ENCODE data around the gene DMBX1.

The DMBX1 gene

DNA sequence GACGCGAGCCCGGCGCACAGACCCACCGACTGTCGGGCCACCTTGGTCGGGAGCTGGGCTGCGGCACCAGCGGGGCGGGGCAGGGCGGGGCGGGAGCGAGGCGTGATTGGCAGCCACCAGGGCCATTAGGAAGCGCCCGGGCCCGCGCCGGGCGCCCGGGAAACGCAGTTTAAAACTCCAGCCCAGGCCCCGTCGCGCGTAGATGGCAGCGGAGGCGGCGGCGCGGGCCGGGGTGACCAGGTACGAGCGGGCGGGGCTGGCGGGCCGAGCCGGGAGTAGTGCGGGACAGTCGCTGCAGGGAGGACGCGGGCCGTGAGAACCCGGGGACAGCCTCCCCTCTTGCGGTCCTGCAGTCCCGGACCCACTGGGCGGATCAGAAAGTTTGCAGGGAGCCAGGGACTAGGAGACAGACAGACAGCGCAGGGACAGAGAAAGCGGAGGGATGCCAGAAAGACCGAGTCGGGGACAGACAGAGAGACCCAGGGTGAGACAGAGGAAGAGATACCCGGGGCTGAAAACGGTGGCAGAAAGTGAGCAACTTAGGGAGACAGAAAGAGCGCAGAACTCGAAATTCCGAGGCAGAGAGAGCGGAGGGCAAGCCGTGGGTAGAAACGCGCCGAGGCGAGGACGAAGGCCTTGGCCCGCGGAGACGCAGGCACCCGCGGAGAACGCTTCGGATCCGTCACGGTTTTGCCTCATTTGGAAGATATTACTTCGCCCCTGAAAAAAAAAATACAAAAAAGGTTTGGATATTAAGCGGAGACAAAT lies at the start of gene DMBX1:
DMBX1 (plus strand) TSS at position 199 of the 768 bp plus-strand sequence. CDS start 17,175 bp downstream, outside the sequence.
- DNase-seq = peak; percentile 64

- DNase-seq = no peak
Observed at GRCh38 chr1:46440478-46440877, 49.2 kb upstream of the DMBX1 start.

GRCh38 chr1:46442317-46443161 lies 47.1 kb upstream of the DMBX1 start:
- peak; percentile 83 for DNase-seq

GRCh38 chr1:46444466-46444865 lies 45.2 kb upstream of the DMBX1 start:
- no peak for DNase-seq

DNA sequence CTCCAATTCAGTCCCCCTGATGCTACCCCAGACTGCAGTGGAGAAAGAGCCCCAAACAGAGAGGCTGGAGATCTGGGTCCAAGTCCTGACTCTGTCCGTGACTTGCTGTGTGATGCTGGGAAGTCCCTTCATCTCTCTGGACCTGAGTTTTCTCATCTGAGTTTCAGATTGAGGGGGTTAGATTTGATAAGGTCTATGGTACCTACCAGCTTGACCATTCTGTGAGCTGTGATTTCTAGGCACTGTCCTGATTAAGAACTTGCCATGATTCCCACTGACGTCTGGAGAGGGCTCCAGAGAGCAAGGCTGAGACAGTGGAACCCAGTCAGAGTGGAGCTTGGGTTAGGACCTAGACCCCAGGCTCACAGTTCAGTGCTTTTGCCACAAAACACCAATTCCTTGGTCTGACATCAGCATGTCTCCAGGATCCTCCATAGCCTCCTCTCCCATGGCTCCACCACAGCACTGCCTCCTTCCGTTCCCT lies 43.8 kb upstream of the DMBX1 start:
- DNase-seq = no peak

DNA sequence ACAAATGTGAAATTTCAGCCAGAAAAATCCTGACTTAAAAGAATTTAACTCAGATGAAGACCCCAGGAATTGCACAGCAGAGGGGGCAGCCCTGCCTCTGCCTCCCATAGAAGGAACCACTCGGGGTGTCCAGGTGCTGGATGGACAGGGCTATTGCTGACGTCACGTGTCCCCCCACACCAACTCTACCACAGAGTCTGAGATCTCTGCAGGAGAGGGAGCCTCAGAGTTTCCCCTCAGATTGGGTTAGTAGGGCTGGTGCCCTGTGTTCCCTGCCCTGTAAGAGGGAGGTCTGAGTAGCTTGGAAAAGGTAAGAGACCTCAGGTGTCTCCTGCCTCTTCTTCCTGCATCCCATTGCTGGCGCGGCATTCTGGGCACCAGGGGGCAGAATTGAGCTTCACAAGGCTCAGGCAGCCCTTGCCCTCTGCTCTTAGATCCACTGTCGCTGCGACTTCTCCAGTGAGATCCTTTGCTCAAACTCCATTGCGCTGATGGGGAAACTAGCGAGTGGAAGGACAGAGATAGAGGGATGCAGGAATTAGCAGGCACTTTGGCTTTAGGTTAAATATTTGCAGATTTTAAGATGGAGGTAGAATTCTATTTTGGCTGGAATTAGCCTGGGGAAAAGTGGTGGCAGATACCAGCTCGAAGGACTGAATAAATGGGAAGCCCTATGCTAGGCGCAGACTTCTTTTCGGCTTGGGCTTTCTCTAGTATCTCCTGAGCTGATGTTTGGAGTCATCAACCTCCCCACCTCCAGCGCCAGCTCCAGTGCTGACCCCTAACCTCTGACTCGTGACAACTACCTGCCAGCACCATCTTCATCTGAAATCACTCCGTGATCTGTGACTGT lies 42.8 kb upstream of the DMBX1 start:
- peak; percentile 89 for DNase-seq

DNA sequence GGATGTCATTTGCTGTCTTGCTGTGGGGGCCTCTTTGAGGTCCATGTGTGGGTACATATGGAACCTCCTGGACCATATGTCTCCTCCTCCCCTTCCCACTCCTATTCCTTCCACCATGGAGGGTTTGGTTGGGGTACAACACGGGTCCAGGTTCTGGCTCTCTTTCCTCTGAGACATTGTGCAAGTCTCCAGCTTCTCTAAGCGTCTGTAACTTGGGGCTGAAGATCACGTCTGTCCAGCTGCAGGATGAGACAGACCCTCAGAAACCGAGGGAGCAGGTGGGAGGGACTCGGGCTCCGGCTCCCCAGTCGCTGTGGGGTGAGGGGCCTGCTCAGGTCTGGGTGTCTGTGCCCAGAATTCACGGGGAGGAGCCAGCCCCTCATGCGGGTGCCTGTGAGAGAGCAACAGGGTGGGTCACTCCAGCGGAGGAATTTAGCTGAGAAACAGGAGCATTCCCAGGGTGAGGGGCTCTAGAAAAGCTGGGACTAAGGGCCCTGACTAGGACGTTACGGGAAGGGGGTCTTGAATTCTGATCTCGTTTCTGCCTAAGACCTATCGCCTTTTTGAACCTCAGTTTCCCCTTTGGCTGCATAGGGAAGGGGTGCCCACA lies 42.0 kb upstream of the DMBX1 start:
- DNase-seq = no peak

DNA sequence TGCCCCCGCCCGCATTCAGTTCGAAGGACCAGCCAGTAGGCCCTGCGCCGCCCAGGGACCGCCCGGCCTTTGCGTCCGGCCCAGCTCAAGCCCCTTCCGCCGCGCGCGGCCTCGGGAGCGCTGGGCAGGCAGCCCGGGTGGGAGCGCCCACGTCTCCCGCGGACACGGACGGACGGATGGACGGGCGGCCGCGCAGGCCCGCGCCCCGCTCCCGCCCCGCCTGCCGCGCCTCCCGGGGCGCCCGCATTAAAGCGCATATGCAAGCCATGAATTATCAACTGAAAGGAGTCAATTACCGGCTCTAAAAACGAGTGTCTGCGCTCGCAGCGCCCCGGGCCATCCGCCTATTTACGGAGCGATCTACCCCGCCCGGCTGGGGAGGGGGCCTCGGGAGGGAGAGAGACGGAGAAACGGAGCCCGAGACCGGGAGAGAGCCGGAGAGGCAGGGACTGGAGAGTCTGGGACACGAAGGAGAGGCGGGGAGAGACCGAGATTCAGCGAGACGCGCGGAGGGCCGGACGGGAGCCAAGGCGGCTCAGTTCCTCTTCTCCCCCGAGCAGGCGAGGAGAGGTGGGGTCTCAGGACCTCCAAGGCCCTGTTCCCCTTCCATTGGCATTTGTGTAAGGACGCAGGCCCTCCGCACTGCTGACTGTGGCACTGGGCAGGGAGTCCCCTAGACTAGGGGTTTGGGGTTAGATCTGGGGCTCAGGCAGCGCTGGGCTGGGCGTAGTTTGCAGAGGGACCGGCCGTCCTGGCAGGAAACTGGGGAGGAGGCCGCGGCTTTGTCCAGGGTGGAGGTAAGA lies 41.3 kb upstream of the DMBX1 start:
- no peak for DNase-seq

DNA sequence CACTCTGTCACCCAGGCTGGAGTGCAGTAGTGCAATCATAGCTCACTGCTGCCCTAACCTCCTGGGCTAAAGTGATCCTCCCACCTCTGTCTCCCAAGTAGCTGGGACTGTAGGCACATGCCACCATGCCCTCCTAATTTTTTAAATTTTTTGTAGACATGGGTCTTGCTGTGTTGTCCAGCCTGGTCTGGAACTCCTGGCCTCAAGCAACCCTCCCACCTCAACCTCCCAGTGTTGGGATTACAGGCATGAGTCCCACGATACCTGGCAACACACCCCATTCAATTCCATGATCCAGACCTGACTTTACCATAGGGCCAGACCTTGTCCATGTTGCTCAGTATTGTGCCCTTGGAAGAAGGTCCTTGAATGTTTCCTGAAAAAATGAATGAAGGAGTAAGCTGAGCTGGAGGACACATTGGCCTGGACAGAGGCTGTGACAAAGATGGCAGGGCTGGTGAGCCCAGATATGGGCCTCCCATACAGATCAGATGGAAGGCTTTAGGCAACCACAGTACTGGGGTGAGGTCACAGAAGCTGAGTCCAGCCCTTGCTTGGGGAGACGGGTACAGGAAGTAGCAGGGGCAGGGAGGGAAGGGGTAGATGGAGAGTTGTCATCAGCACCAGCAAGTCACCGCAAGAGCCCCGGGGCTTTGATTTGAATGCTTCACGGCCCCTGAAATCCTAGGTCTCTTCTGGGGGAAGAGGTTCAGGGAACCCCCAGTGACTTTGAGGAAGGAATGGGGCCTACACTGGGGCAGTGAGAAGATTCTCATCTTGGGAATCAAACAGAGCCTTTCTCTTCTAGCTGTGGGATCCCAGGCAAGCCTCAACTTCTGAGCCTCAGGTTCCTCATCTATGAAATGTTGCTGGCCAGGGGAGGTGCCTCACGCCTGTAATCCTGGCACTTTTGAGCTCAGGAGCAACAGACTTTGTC lies 40.1 kb upstream of the DMBX1 start:
- DNase-seq = no peak

GRCh38 chr1:46450160-46450517 lies 39.5 kb upstream of the DMBX1 start:
- no peak for DNase-seq

GRCh38 chr1:46451948-46452930 lies 37.4 kb upstream of the DMBX1 start:
- DNase-seq = no peak

GRCh38 chr1:46452931-46453325 lies 36.7 kb upstream of the DMBX1 start:
- DNase-seq = no peak

- no peak for DNase-seq
Observed at GRCh38 chr1:46453449-46453848, 36.2 kb upstream of the DMBX1 start.

DNA sequence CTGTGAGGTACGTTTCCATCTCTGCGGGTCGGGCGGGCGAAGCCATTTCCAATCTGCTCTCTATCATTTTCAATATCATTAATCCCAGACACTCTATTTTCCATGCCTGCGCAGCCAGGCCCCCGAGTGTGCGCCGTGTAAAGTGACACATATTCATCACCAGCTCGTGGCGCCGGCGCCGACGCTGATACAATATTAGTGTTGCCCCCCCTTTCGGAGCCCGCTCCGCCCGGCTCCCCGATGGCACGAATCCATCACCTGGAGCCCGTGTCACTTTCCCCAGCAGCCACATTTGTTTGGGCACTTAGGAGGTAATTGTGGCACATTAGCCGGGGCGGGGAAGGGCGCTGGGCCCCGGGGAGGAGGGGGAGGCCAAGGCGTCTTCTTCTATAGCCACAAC lies 33.7 kb upstream of the DMBX1 start:
- DNase-seq = no peak

- DNase-seq = no peak
Observed at GRCh38 chr1:46456411-46456963, 33.1 kb upstream of the DMBX1 start.

GRCh38 chr1:46457178-46457577 lies 32.5 kb upstream of the DMBX1 start:
- no peak for DNase-seq

GRCh38 chr1:46458190-46458589 lies 31.4 kb upstream of the DMBX1 start:
- DNase-seq = no peak

DNA sequence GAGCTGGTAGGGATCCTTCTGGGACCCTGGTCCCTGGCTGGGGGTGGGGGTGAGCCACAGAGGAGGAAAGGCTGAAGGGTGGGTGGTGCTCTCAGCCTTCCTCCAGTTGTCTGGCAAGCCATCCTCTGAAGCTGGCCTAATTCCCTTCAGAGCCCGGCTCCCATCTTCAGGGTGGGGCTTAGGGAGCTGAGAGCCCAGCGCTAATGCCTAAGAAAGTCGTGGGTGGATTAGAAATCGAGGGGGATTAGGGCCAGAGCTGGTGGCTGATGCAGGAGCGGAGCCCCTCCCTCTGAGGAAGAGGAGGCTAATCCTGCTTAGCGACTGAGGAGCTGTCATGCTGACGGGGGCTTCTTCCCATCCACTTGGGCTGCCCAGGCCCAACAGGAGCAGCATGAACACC lies 30.8 kb upstream of the DMBX1 start:
- DNase-seq = no peak

- no peak for DNase-seq
Observed at GRCh38 chr1:46459315-46459714, 30.3 kb upstream of the DMBX1 start.
